ENCODE data around the gene COL27A1. TPM values are rescaled to one million over a fixed set of nuclear protein-coding genes. Genes with fewer than 3 reads are reported as not detected.

COL27A1 gene
- total RNA-seq, 1 experiment from 2014 or later, result 12.0 TPM

DNA sequence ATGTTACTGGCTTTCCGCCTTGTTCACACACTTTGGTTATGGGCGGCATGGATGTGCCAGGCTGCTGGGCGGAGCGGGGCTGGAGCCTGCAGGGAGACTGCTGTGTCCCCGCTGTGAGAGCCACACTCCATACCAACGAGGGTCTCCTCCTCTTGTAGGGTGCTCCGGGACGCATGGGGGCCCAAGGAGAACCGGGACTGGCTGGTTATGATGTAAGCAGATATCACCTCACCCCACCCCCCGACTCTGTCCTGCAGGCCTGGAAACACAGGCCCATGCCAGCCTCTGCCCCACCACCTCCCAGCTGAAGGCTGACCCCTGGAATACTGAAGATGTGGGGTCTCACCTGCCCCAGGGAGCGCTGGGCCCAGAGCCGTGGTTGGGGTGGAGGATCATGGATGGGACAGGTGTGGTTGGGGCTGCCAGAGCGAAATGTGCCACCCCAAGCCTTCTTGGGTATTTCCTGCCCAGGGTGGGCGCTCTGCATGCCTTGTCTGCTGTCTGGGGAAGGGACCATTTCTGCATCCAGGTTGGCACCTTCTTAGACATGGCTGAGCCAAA, 128.3 kb downstream of the COL27A1 start (continued):
- TF ChIP-seq SP1 (IDR thresholded peaks at IDR 0.05; ENCODE audit: low read depth) (no peak), ZFX (IDR thresholded peaks at IDR 0.05) (no peak), FOSL1 (IDR thresholded peaks at IDR 0.05; ENCODE audit: low read depth) (no peak), SRF (IDR thresholded peaks at IDR 0.05; ENCODE audit: low read depth) (no peak), YY1 (IDR thresholded peaks at IDR 0.05; ENCODE audit: extremely low read depth, insufficient replicate concordance, low read depth, low read length) (no peak), JUND (IDR thresholded peaks at IDR 0.05) (no peak)
- TF ChIP-seq, protein P1, sequence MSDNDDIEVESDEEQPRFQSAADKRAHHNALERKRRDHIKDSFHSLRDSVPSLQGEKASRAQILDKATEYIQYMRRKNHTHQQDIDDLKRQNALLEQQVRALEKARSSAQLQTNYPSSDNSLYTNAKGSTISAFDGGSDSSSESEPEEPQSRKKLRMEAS (IDR thresholded peaks at IDR 0.05), result no peak
- TF ChIP-seq, protein P2, sequence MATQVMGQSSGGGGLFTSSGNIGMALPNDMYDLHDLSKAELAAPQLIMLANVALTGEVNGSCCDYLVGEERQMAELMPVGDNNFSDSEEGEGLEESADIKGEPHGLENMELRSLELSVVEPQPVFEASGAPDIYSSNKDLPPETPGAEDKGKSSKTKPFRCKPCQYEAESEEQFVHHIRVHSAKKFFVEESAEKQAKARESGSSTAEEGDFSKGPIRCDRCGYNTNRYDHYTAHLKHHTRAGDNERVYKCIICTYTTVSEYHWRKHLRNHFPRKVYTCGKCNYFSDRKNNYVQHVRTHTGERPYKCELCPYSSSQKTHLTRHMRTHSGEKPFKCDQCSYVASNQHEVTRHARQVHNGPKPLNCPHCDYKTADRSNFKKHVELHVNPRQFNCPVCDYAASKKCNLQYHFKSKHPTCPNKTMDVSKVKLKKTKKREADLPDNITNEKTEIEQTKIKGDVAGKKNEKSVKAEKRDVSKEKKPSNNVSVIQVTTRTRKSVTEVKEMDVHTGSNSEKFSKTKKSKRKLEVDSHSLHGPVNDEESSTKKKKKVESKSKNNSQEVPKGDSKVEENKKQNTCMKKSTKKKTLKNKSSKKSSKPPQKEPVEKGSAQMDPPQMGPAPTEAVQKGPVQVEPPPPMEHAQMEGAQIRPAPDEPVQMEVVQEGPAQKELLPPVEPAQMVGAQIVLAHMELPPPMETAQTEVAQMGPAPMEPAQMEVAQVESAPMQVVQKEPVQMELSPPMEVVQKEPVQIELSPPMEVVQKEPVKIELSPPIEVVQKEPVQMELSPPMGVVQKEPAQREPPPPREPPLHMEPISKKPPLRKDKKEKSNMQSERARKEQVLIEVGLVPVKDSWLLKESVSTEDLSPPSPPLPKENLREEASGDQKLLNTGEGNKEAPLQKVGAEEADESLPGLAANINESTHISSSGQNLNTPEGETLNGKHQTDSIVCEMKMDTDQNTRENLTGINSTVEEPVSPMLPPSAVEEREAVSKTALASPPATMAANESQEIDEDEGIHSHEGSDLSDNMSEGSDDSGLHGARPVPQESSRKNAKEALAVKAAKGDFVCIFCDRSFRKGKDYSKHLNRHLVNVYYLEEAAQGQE (IDR thresholded peaks at IDR 0.05; ENCODE audit: low read depth), result no peak
- TF ChIP-seq, protein P3, sequence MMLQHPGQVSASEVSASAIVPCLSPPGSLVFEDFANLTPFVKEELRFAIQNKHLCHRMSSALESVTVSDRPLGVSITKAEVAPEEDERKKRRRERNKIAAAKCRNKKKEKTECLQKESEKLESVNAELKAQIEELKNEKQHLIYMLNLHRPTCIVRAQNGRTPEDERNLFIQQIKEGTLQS (IDR thresholded peaks at IDR 0.05), result no peak

DNA sequence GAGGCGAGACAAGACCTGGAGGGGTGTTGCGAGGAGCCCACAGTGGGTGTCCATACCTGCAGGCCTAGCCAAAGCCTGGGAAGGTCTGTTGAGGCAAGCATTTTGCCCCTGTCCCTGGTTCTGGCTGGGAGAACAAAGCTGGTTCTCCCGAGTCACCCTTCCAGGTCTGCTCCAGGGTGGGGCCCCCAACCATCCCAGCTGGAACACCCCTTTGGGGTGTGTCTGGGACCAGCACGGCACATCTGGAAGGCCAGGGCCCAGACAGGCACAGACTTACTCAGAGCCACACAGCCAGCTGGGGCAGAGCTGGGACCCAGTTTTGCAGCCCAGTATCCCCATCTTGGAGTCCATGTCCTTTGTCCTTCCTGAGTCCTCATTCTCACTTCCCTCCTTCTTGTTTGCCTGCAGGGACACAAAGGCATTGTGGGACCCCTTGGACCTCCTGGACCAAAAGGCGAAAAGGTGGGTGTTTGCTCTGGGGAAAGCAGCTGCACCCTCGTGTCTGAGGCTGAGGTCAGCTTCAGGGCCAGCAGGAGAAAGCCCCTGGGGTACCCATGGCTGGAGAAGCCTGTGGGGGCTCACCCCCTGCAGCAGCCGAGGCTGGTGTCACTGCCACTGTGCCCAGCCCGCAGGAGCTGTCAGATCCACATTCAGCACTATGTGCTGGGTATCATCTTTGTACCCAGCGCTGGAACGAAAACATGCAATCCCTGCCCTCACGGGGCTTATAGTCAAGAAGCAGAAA, 129.2 kb downstream of the COL27A1 start:
- TF ChIP-seq CBX3 (IDR thresholded peaks at IDR 0.05; ENCODE audit: low read depth), result no peak
- no peak for TF ChIP-seq SRF (IDR thresholded peaks at IDR 0.05; ENCODE audit: low read depth)
- no peak for TF ChIP-seq TCF7L2 (IDR thresholded peaks at IDR 0.05; ENCODE audit: borderline replicate concordance, extremely low read depth, insufficient read depth, insufficient read length)
- no peak for TF ChIP-seq SIN3A (IDR thresholded peaks at IDR 0.05; ENCODE audit: low read depth)
- no peak for TF ChIP-seq RAD21 (IDR thresholded peaks at IDR 0.05; ENCODE audit: low read depth)
- TF ChIP-seq FOSL1 (IDR thresholded peaks at IDR 0.05; ENCODE audit: low read depth), result no peak
- TF ChIP-seq EGR1 (IDR thresholded peaks at IDR 0.05; ENCODE audit: low read depth), result no peak
- no peak for TF ChIP-seq EZH2 (IDR thresholded peaks at IDR 0.05)
- TF ChIP-seq ELF1 (IDR thresholded peaks at IDR 0.05; ENCODE audit: borderline replicate concordance, low read depth), result no peak
- TF ChIP-seq SP1 (IDR thresholded peaks at IDR 0.05; ENCODE audit: low read depth), result no peak
- no peak for TF ChIP-seq POLR2AphosphoS5 (IDR thresholded peaks at IDR 0.05; ENCODE audit: low read depth, low read length)
- TF ChIP-seq, protein P1 (IDR thresholded peaks at IDR 0.05), result no peak
- TF ChIP-seq ZFX (IDR thresholded peaks at IDR 0.05), result no peak
- Histone ChIP-seq H3K4me3 (replicated peaks in 1 of 2; ENCODE audit: low read depth in 1 of 2, low read length in 2 of 2) (no peak overlapping the region), H3K27me3 (ENCODE audit: insufficient read depth, low read length) (no peaks in the 10 kb centered on the region), H3K4me2 (ENCODE audit: low read length) (no peak overlapping the region), H3K9me2 (ENCODE audit: insufficient read depth) (no peaks in the 10 kb centered on the region), H3K36me3 (ENCODE audit: control insufficient read depth in 1 of 2, insufficient read depth in 2 of 2, low read length in 2 of 2) (no peaks in the 10 kb centered on the region), H3K79me2 (ENCODE audit: insufficient read depth, low read length) (no peaks in the 10 kb centered on the region), H3K9ac (ENCODE audit: low read length) (no peak overlapping the region), H2AFZ (ENCODE audit: low read depth, low read length, poor library complexity, severe bottlenecking) (no peak overlapping the region), H3K27ac (ENCODE audit: low read depth, low read length) (no peak overlapping the region), H4K20me1 (ENCODE audit: insufficient read depth) (no peaks in the 10 kb centered on the region), H3K4me1 (ENCODE audit: control insufficient read depth in 1 of 2, insufficient read depth in 2 of 2, low read length in 2 of 2) (peaks cover 5 to 6% of the 10 kb centered on the region in 2 experiments), H3K9me3 (ENCODE audit: control insufficient read depth in 1 of 2, insufficient read depth in 1 of 2, low read depth in 1 of 2, low read length in 2 of 2) (no peaks in the 10 kb centered on the region)
- BruUV-seq (replicated peaks), result no TSS peak
- no peak for ATAC-seq
- RAD21 ChIA-PET (ENCODE audit: low non-redundant PET in 1 of 2, low total read pairs in 2 of 2, uncharacterized antibody in 2 of 2, unreplicated experiment in 2 of 2), result no interaction called here
- no peak for DNase-seq (ENCODE audit: low read depth, low spot score)
- intact Hi-C loops (cut with micrococcal nuclease), result no loop called here
- CTCF ChIA-PET, result no interaction called here
- POLR2A ChIA-PET, result no interaction called here

Measured in HCT116 (cell line).